HG03103 (cell line): Measurements from ENCODE around the gene ZNF785.
"Not testable (repeated sequence)": the region's sequence is repeated elsewhere in the genome, so short reads cannot be mapped to it uniquely, and the experiment has no call there.

ENCODE experiments used
- ATAC-seq: cut with Tn5 transposase; IDR thresholded peaks from one replicate; pipeline ENCODE4 v1.9.1; 2021; ENCODE audit warnings: low read depth; ENCODE audit not compliant: unreplicated experiment

ZNF785 gene

GRCh38 chr16:30543067-30543466 is 42.4 kb downstream of the ZNF785 start:
- no peak for ATAC-seq

- ATAC-seq = no peak
Measured at GRCh38 chr16:30541502-30542329, 43.8 kb downstream of the ZNF785 start.

GRCh38 chr16:30540916-30541464 is 44.5 kb downstream of the ZNF785 start:
- not testable (repeated sequence) for ATAC-seq

- ATAC-seq = not testable (repeated sequence)
Measured at GRCh38 chr16:30539986-30540526, 45.4 kb downstream of the ZNF785 start.

GRCh38 chr16:30539000-30539964 is 46.2 kb downstream of the ZNF785 start:
- ATAC-seq = no peak

GRCh38 chr16:30536391-30537024 is 49.0 kb downstream of the ZNF785 start:
- not testable (repeated sequence) for ATAC-seq

GRCh38 chr16:30535777-30536190 is 49.7 kb downstream of the ZNF785 start:
- ATAC-seq = no peak

- ATAC-seq = no peak
Measured at GRCh38 chr16:30535106-30535776, 50.3 kb downstream of the ZNF785 start.

- no peak for ATAC-seq
Measured at GRCh38 chr16:30534368-30535105, 51.0 kb downstream of the ZNF785 start, which contains the start of gene ZNF747. ZNF747 (minus strand) TSS chr16:30534858; CDS start chr16:30534679, 179 bp downstream.

- ATAC-seq = no peak
Measured at GRCh38 chr16:30533748-30534367, 51.6 kb downstream of the ZNF785 start.

GRCh38 chr16:30533146-30533522 is 52.4 kb downstream of the ZNF785 start:
- ATAC-seq = no peak

- ATAC-seq = no peak
Measured at GRCh38 chr16:30532285-30533145, 53.0 kb downstream of the ZNF785 start.
